OCI-LY3 (cell line): ENCODE measurements around the gene NUDT9.

Experiments used
- EZH2phosphoT487 ChIP-seq: fragments of 200-600 bp; shearing (Covaris generic); IDR thresholded peaks from 2 replicates; pipeline ENCODE4 v1.6.1; 2018; ENCODE audit warnings: antibody characterized with exemption, mixed run types, low read depth
- TF ChIP-seq, protein P1 (sequence below): fragments of 200-600, 300-600 bp; sonication (generic); IDR thresholded peaks from 2 replicates; pipeline ENCODE4 v1.5.1; 2014; ENCODE audit warnings: antibody characterized with exemption, low read length, low read depth

DNA sequence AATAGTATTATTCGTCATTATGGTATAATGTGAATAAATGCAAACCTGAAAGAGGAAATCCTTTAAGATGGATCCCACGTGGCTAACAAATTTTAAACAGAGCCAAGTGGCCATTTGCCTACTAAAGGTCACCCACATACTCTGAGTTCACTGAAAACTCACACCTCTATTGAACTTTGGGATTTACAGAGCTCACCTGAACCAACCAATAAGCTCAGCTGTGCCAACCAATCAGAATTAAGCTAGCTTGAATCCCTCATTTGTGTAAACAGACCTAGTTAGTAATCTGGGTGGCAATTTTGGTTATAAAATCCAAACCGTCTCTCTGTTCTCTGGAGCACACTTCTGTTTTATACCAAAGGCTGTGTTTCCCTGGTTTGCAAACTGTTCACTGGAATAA, 5.4 kb upstream of the NUDT9 start:
- TF ChIP-seq, protein P1, sequence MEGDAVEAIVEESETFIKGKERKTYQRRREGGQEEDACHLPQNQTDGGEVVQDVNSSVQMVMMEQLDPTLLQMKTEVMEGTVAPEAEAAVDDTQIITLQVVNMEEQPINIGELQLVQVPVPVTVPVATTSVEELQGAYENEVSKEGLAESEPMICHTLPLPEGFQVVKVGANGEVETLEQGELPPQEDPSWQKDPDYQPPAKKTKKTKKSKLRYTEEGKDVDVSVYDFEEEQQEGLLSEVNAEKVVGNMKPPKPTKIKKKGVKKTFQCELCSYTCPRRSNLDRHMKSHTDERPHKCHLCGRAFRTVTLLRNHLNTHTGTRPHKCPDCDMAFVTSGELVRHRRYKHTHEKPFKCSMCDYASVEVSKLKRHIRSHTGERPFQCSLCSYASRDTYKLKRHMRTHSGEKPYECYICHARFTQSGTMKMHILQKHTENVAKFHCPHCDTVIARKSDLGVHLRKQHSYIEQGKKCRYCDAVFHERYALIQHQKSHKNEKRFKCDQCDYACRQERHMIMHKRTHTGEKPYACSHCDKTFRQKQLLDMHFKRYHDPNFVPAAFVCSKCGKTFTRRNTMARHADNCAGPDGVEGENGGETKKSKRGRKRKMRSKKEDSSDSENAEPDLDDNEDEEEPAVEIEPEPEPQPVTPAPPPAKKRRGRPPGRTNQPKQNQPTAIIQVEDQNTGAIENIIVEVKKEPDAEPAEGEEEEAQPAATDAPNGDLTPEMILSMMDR: no peak
- TF ChIP-seq EZH2phosphoT487: no peak
